DMS114 treated with DMSO at 0.1 percent for 48 hours (cell line): ENCODE measurements around the gene CMPK1.

Experiments
- DNase-seq: peaks from one replicate; lab custom pipeline; 2025; ENCODE audit not compliant: unreplicated experiment; lab: John Stamatoyannopoulos, UW

Gene CMPK1

GRCh38 chr1:47393141-47393540, 59.6 kb downstream of the CMPK1 start:
- DNase-seq = no peak

GRCh38 chr1:47395433-47395832, 61.8 kb downstream of the CMPK1 start:
- DNase-seq = no peak

GRCh38 chr1:47396671-47397196, 63.1 kb downstream of the CMPK1 start:
- no peak for DNase-seq

GRCh38 chr1:47399138-47399845, 65.7 kb downstream of the CMPK1 start:
- no peak for DNase-seq

GRCh38 chr1:47399846-47400155, 66.2 kb downstream of the CMPK1 start:
- no peak for DNase-seq

- DNase-seq = no peak
Observed at GRCh38 chr1:47401761-47402160, 68.2 kb downstream of the CMPK1 start.

- no peak for DNase-seq
Observed at GRCh38 chr1:47402591-47402990, 69.0 kb downstream of the CMPK1 start.

- no peak for DNase-seq
Observed at GRCh38 chr1:47403321-47403910, 69.8 kb downstream of the CMPK1 start.

GRCh38 chr1:47405697-47406096, 72.1 kb downstream of the CMPK1 start:
- no peak for DNase-seq

- DNase-seq = no peak
Observed at GRCh38 chr1:47406966-47407365, 73.4 kb downstream of the CMPK1 start.

GRCh38 chr1:47407481-47407880, 73.9 kb downstream of the CMPK1 start:
- DNase-seq = no peak

- DNase-seq = no peak
Observed at GRCh38 chr1:47409311-47410067, 75.9 kb downstream of the CMPK1 start.

- DNase-seq = no peak
Observed at GRCh38 chr1:47410068-47410455, 76.5 kb downstream of the CMPK1 start.

- DNase-seq = no peak
Observed at GRCh38 chr1:47411436-47411835, 77.8 kb downstream of the CMPK1 start.

GRCh38 chr1:47412437-47412836, 78.8 kb downstream of the CMPK1 start:
- no peak for DNase-seq

- no peak for DNase-seq
Observed at GRCh38 chr1:47415728-47416318, 82.2 kb downstream of the CMPK1 start, which contains the start of gene FOXE3. Gene FOXE3, plus strand, starts transcription at chr1:47416285. Its CDS starts 31 bp downstream, at chr1:47416316.

- DNase-seq = no peak
Observed at GRCh38 chr1:47416319-47417169, 83.0 kb downstream of the CMPK1 start.

GRCh38 chr1:47417170-47418044, 83.8 kb downstream of the CMPK1 start:
- no peak for DNase-seq

GRCh38 chr1:47418122-47418521, 84.5 kb downstream of the CMPK1 start:
- no peak for DNase-seq
